Bronchial epithelial cell (primary cell): ENCODE data around the gene CPPED1. TPM values are rescaled to one million over a fixed set of nuclear protein-coding genes. Genes with fewer than 3 reads are reported as not detected.

Experiments
- DNase-seq: peaks from one replicate; pipeline ENCODE4 v3.0.0-alpha.2; 2010; ENCODE audit warnings: low read depth
- FAIRE-seq: peaks from 2 replicates; lab custom pipeline; 2011; peaks lifted over from hg19 to GRCh38; lab: Jason Lieb, UNC
- H3K27me3 ChIP-seq: 2 replicates; pipeline ENCODE4 v1.5.1; 2011; ENCODE audit warnings: low read length; ENCODE audit not compliant: control insufficient read depth, insufficient read depth
- H3K36me3 ChIP-seq: 2 replicates; pipeline ENCODE4 v1.5.1; 2011; ENCODE audit warnings: low read length; ENCODE audit not compliant: control insufficient read depth, insufficient read depth
- H3K4me3 ChIP-seq: 2 replicates; pipeline ENCODE4 v1.5.1; 2011; ENCODE audit warnings: mild to moderate bottlenecking, low read depth, low read length, control low read depth
- CTCF ChIP-seq: IDR thresholded peaks from 2 replicates; pipeline ENCODE4 v1.5.1; 2011; ENCODE audit warnings: mild to moderate bottlenecking, moderate library complexity, low read length, control low read depth, inconsistent platforms; ENCODE audit not compliant: insufficient read depth, severe bottlenecking
- total RNA-seq: library from RNA; depleted of rRNA; stranded (reverse); fragments of >200 nt; gene quantifications from 2 replicates; pipeline ENCODE4 v1.2.1, GENCODE V29; 2014

The CPPED1 gene
- total RNA-seq, 1 donor from 2014 or later: 5.8 TPM

DNA sequence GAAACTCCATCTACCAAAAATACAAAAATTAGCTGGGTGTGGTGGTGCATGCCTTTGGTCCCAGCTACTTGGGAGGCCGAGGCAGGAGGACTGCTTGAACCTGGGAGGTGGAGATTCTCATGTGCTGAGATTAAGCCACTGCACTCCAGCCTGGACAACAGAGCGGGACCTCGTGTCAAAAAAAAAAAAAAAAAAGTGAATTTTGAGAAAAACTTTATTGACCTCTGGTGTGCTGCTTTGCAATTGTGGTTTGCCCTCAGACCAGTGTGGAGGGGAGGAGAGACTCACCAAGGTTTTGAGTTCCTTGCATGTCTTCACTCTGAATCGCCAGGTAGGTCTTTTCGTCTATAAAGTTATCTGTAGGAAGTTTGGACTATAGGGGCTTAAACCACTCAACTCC lies 145.2 kb downstream of the CPPED1 start:
- H3K4me3 ChIP-seq: no peak overlapping the region
- no peak for DNase-seq
- H3K27me3 ChIP-seq: no peaks in the 10 kb centered on the region
- no peak for TF ChIP-seq CTCF
- H3K36me3 ChIP-seq: no peaks in the 10 kb centered on the region
- FAIRE-seq: no peak

GRCh38 chr16:12655537-12655936 lies 148.2 kb downstream of the CPPED1 start:
- no peak for TF ChIP-seq CTCF

DNA sequence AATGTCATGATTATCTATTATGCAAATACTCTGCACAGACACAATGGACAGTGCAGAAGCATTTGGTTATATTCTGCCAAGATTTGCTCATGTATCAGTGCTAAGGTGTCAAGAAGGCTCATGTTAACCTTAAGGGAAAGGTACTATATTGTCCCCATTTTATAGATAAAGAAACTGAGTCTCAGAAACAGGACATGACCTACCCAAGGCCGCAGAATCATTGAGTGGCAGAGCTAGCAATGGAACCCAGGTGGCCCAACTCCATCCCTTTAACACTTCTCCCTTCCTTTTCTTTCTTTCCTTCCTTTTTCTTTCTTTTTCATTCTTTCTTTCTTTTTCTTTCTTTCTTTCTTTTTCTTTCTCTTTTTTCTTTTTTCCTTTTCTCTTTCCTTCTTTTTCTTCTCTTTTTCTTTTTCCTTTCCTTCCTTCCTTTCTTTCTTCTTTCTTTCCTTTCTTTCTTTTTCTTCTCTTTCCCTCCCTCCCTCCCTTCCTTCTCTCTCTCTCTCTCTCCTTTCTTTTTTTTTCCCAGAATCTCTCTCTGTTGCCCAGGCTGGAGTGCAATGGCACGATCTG lies 149.8 kb downstream of the CPPED1 start:
- no peak for DNase-seq
- Histone ChIP-seq H3K27me3 (no peaks in the 10 kb centered on the region), H3K4me3 (no peak overlapping the region), H3K36me3 (no peaks in the 10 kb centered on the region)
- no peak for TF ChIP-seq CTCF
- no peak for FAIRE-seq

More at GRCh38 chr16:12655537-12655936, 148.2 kb downstream of the CPPED1 start:
- H3K36me3 ChIP-seq: no peaks in the 10 kb centered on the region
- FAIRE-seq: no peak
- H3K27me3 ChIP-seq: no peaks in the 10 kb centered on the region
- no peak for DNase-seq
- no peak overlapping the region for H3K4me3 ChIP-seq

DNA sequence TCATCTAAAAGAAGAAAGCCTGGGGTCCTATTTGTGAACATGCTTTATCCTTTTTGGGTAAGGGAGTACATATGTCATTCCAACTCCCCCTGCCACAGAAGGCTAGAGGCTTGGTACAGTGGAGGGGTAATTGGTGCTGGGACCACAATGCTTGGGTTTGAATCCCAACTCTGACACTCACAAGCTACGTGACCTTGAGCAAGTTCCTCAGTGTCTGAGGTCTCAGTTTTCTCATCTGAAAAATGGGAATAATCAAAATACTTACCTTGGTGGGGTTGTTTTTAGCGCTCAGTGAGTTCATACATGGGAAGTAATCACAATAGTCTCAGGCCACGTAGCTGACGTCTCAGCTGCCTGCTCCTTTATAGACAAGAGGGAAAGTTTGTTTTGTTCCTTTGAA lies 150.8 kb downstream of the CPPED1 start:
- FAIRE-seq (no peak), DNase-seq (no peak)
- TF ChIP-seq CTCF: no peak
- no peaks in the 10 kb centered on the region for H3K36me3 ChIP-seq
- H3K27me3 ChIP-seq: no peaks in the 10 kb centered on the region
- H3K4me3 ChIP-seq: no peak overlapping the region

- Histone ChIP-seq H3K36me3 (no peaks in the 10 kb centered on the region), H3K4me3 (no peak overlapping the region), H3K27me3 (no peaks in the 10 kb centered on the region)
- FAIRE-seq (no peak), DNase-seq (no peak)
- TF ChIP-seq CTCF: no peak
Measured at GRCh38 chr16:12651765-12652512, 151.7 kb downstream of the CPPED1 start.
